H1 (cell line): ENCODE results near the gene ARG2. TPM values are rescaled to one million over a fixed set of nuclear protein-coding genes. Genes with fewer than 3 reads are reported as not detected.

Experiments
- CTCF ChIA-PET: fragments of 300-600 bp; sonication (Branson Sonifier 250); formaldehyde crosslinking; loops from one replicate; lab custom pipeline; 2021; ENCODE audit not compliant: partially characterized antibody; lab: Charles Lee
- POLR2A ChIA-PET: fragments of 300-600 bp; sonication (Branson Sonifier 250); formaldehyde crosslinking; loops from one replicate; lab custom pipeline; 2021; ENCODE audit warnings: inconsistent platforms; ENCODE audit not compliant: partially characterized antibody; lab: Charles Lee
- DNase-seq, 2 experiments: peaks; one replicate each; pipeline versions ENCODE4 v3.0.0 to v3.0.0-alpha.2; 2010 to 2022; ENCODE audit warnings: low spot score in 2 of 2, low read depth in 1 of 2, mixed read lengths in 1 of 2
- FAIRE-seq: peaks from 2 replicates; lab custom pipeline; 2011; peaks lifted over from hg19 to GRCh38; lab: Jason Lieb, UNC
- H2AFZ ChIP-seq: 2 replicates; pipeline ENCODE4 v1.8.1; 2012; ENCODE audit warnings: low read length, inconsistent platforms
- H2AK5ac ChIP-seq: 2 replicates; pipeline ENCODE4 v1.6.1; 2013; ENCODE audit warnings: low read depth, low read length
- H2BK120ac ChIP-seq: replicated peaks from 2 replicates; pipeline ENCODE3; 2013; ENCODE audit warnings: low read depth, low read length, inconsistent platforms
- H2BK12ac ChIP-seq: 2 replicates; pipeline ENCODE4 v1.6.1; 2013; ENCODE audit warnings: low read depth, low read length
- H2BK15ac ChIP-seq: 2 replicates; pipeline ENCODE4 v1.6.1; 2013; ENCODE audit warnings: low read length
- H2BK20ac ChIP-seq: 2 replicates; pipeline ENCODE4 v1.6.1; 2013; ENCODE audit warnings: low read length
- H2BK5ac ChIP-seq: 2 replicates; pipeline ENCODE4 v1.6.1; 2013; ENCODE audit warnings: low read depth, low read length
- H3K14ac ChIP-seq: 2 replicates; pipeline ENCODE4 v1.6.1; 2013; ENCODE audit warnings: inconsistent platforms; ENCODE audit not compliant: insufficient read length
- H3K18ac ChIP-seq: 2 replicates; pipeline ENCODE4 v1.6.1; 2013; ENCODE audit warnings: low read length; ENCODE audit errors: extremely low read depth
- H3K23ac ChIP-seq: 2 replicates; pipeline ENCODE4 v1.6.1; 2013; ENCODE audit warnings: inconsistent platforms; ENCODE audit not compliant: insufficient read length
- H3K23me2 ChIP-seq: 2 replicates; pipeline ENCODE4 v1.6.1; 2013; ENCODE audit warnings: low read depth, low read length
- H3K27ac ChIP-seq: 2 replicates; pipeline ENCODE4 v1.6.1; 2011; ENCODE audit warnings: low read depth, low read length, inconsistent platforms
- H3K27me3 ChIP-seq, 4 experiments: replicated peaks in 1 of 4; 1 replicate in 1 of 4; 2 replicates in 3 of 4; pipeline versions ENCODE4 v1.6.1 to v1.8.1; 2011 to 2013; ENCODE audit warnings: low read length in 3 of 4, mild to moderate bottlenecking in 3 of 4, inconsistent platforms in 2 of 4, mixed read lengths in 2 of 4, moderate library complexity in 1 of 4; ENCODE audit not compliant: control insufficient read depth in 3 of 4, insufficient read depth in 3 of 4; ENCODE audit errors: extremely low read depth in 1 of 4
- H3K36me3 ChIP-seq, 4 experiments: 2 replicates each; pipeline versions ENCODE4 v1.6.1 to v1.8.1; 2011 to 2013; ENCODE audit warnings: mild to moderate bottlenecking in 4 of 4, low read length in 3 of 4, moderate library complexity in 2 of 4, control low read depth in 1 of 4, inconsistent platforms in 1 of 4; ENCODE audit not compliant: insufficient read depth in 4 of 4, control insufficient read depth in 2 of 4
- H3K4ac ChIP-seq: replicated peaks from 2 replicates; pipeline ENCODE3; 2013; ENCODE audit warnings: low read length, low read depth, mixed read lengths, inconsistent platforms; ENCODE audit not compliant: insufficient read length
- H3K4me1 ChIP-seq, 4 experiments: replicated peaks in 1 of 4; 1 replicate in 1 of 4; 2 replicates in 3 of 4; pipeline versions ENCODE4 v1.6.1 to v1.8.1; 2011 to 2013; ENCODE audit warnings: low read length in 3 of 4, inconsistent platforms in 2 of 4, mixed read lengths in 1 of 4; ENCODE audit not compliant: insufficient read depth in 4 of 4, control insufficient read depth in 3 of 4
- H3K4me2 ChIP-seq, 2 experiments: 2 replicates each; pipeline versions ENCODE4 v1.6.1 to v1.8.1; 2011 to 2013; ENCODE audit warnings: low read depth in 2 of 2, low read length in 2 of 2, control low read depth in 1 of 2, inconsistent platforms in 1 of 2, mild to moderate bottlenecking in 1 of 2; ENCODE audit not compliant: insufficient read depth in 1 of 2
- H3K4me3 ChIP-seq, 4 experiments: fragments of 200-600, 300-600 bp in 1 of 4; sonication (generic), shearing (Covaris generic), sonication (Bioruptor Twin) in 1 of 4; 2 replicates each; pipeline versions ENCODE4 v1.5.1 to v1.8.1; 2011 to 2016; ENCODE audit warnings: low read length in 4 of 4, low read depth in 3 of 4, control low read depth in 2 of 4, inconsistent platforms in 2 of 4, mild to moderate bottlenecking in 2 of 4, mixed read lengths in 1 of 4, moderate library complexity in 1 of 4; ENCODE audit not compliant: insufficient read depth in 2 of 4; ENCODE audit errors: extremely low read depth in 1 of 4
- H3K56ac ChIP-seq: replicated peaks from 2 replicates; pipeline ENCODE3; 2013; ENCODE audit warnings: low read depth, mild to moderate bottlenecking, mixed read lengths, low read length, inconsistent platforms; ENCODE audit not compliant: insufficient read length
- H3K79me1 ChIP-seq: 2 replicates; pipeline ENCODE4 v1.6.1; 2013; ENCODE audit warnings: low read depth, low read length, control low read depth
- H3K79me2 ChIP-seq, 2 experiments: 2 replicates each; pipeline versions ENCODE4 v1.6.1 to v1.8.1; 2012 to 2013; ENCODE audit warnings: low read length in 2 of 2, mild to moderate bottlenecking in 2 of 2, inconsistent platforms in 1 of 2; ENCODE audit not compliant: insufficient read depth in 2 of 2, control insufficient read depth in 1 of 2
- H3K9ac ChIP-seq, 4 experiments: replicated peaks in 1 of 4; 1 replicate in 1 of 4; 2 replicates in 3 of 4; pipeline versions ENCODE4 v1.6.1 to v1.8.1; 2011 to 2013; ENCODE audit warnings: low read depth in 3 of 4, low read length in 3 of 4, control low read depth in 2 of 4, mild to moderate bottlenecking in 2 of 4, moderate library complexity in 2 of 4, inconsistent platforms in 1 of 4; ENCODE audit errors: extremely low read depth in 1 of 4
- H3K9me3 ChIP-seq, 2 experiments: 2 replicates each; pipeline versions ENCODE4 v1.6.1 to v1.8.1; 2012 to 2013; ENCODE audit warnings: mild to moderate bottlenecking in 2 of 2, moderate library complexity in 2 of 2, control low read depth in 1 of 2, inconsistent platforms in 1 of 2, low read depth in 1 of 2, low read length in 1 of 2, mixed read lengths in 1 of 2; ENCODE audit not compliant: insufficient read depth in 2 of 2
- H4K20me1 ChIP-seq, 2 experiments: replicated peaks in 1 of 2; 2 replicates each; pipeline versions ENCODE3 to v1.8.1; 2011 to 2013; ENCODE audit warnings: inconsistent platforms in 2 of 2, low read length in 2 of 2, mild to moderate bottlenecking in 1 of 2; ENCODE audit not compliant: insufficient read depth in 2 of 2, control insufficient read depth in 1 of 2
- H4K5ac ChIP-seq: 2 replicates; pipeline ENCODE4 v1.6.1; 2013; ENCODE audit warnings: low read length, low read depth, mixed read lengths, inconsistent platforms; ENCODE audit not compliant: insufficient read length
- H4K8ac ChIP-seq: 2 replicates; pipeline ENCODE4 v1.8.0; 2013; ENCODE audit warnings: mild to moderate bottlenecking, moderate library complexity, low read length, inconsistent platforms; ENCODE audit not compliant: insufficient read depth; ENCODE audit errors: extremely low read depth
- H4K91ac ChIP-seq: replicated peaks from 2 replicates; pipeline ENCODE3; 2013; ENCODE audit warnings: low read length, mixed read lengths, inconsistent platforms; ENCODE audit not compliant: insufficient read length
- BACH1 ChIP-seq: IDR thresholded peaks from 2 replicates; pipeline ENCODE4 v1.6.1; 2012; ENCODE audit warnings: low read length, improper control_type of control experiment
- CHD1 ChIP-seq: IDR thresholded peaks from 2 replicates; pipeline ENCODE4 v1.6.1; 2012; ENCODE audit warnings: low read depth, low read length, improper control_type of control experiment
- MAFK ChIP-seq: IDR thresholded peaks from 2 replicates; pipeline ENCODE4 v1.6.1; 2012; ENCODE audit warnings: low read depth, mild to moderate bottlenecking, improper control_type of control experiment, low read length
- TBP ChIP-seq: IDR thresholded peaks from 2 replicates; pipeline ENCODE4 v1.6.1; 2011; ENCODE audit warnings: low read depth, low read length, improper control_type of control experiment
- WGBS, 2 experiments: shearing (Covaris generic) in 1 of 2; methylation state at CpG; one replicate each; pipeline versions ENCODE4 v1.1.6 to v1.1.7; 2013 to 2015; ENCODE audit warnings: low lambda C conversion rate in 2 of 2, mixed read lengths in 2 of 2, inconsistent platforms in 1 of 2, low coverage in 1 of 2, missing lambda C conversion rate in 1 of 2; ENCODE audit not compliant: insufficient replicate concordance in 2 of 2, insufficient coverage in 1 of 2, insufficient read length in 1 of 2; ENCODE audit errors: extremely low coverage in 1 of 2, missing lambda C conversion rate in 1 of 2; 5-methylcytosine and 5-hydroxymethylcytosine counted together
- polyA plus RNA-seq, 7 experiments: library from polyadenylated mRNA; depleted of rRNA in 3 of 7; stranded (reverse) in 5 of 7; unstranded in 2 of 7; fragments of >200 nt in 5 of 7; fragments of 200-250 nt in 2 of 7; gene quantifications; 1 replicate in 5 of 7; 2 replicates in 1 of 7; 4 replicates in 1 of 7; pipeline versions ENCODE4 v1.2.1 to v1.2.3, GENCODE V29; 2011 to 2013; ENCODE audit warnings: missing spikeins in 2 of 7, mixed read lengths in 2 of 7
- total RNA-seq: library from RNA; stranded (reverse); fragmentation: NEBNext Ultra II Directional; extraction: Animal tissue kit (Norgen Biotek cat#: 25700); gene quantifications from 2 replicates; pipeline ENCODE4 v1.2.1, GENCODE V29; 2021

Gene ARG2
- total and polyA plus RNA-seq, 2 of the 8 experiments (the other 6 are each of a cell fraction or from before 2014, with no cell fraction given): 49.9 to 59.1 TPM

DNA sequence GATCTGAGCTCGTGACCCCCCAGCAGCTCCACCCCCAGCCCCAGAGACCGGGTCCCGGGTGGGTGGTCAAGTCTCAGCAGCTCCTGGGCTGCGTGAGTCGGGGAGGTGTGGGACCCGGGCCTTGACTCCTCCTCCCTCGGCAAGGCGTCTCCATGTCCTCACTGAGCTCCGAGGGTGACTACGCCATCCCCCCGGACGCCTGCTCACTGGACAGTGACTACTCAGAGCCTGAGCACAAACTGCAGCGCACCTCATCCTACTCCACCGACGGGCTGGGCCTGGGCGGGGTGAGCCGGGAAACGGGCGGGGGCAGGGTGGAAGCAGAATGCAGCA lies 47.8 kb upstream of the ARG2 start:
- FAIRE-seq (no peak), DNase-seq (no peak)
- TF ChIP-seq BACH1 (no peak), CHD1 (no peak), TBP (no peak), MAFK (no peak)
- Histone ChIP-seq H3K23ac (no peak overlapping the region), H3K9me3 (no peaks in the 10 kb centered on the region), H3K36me3 (peaks cover 3 to 7% (median 4%) of the 10 kb centered on the region in 4 experiments; a peak in 3 of 8 replicates), H2AFZ (no peak overlapping the region), H2BK12ac (no peak overlapping the region), H3K4ac (no peak overlapping the region), H4K5ac (no peak overlapping the region), H2BK15ac (no peak overlapping the region), H3K27me3 (no peaks in the 10 kb centered on the region), H3K14ac (no peak overlapping the region), H2BK5ac (no peak overlapping the region), H3K18ac (no peak overlapping the region), H3K56ac (no peak overlapping the region), H4K8ac (no peak overlapping the region), H3K4me2 (no peak overlapping the region), H3K79me1 (no peaks in the 10 kb centered on the region), H3K23me2 (no peaks in the 10 kb centered on the region), H3K9ac (no peak overlapping the region), H3K27ac (no peak overlapping the region), H3K4me1 (no peaks in the 10 kb centered on the region), H4K20me1 (peaks cover 2 to 3% of the 10 kb centered on the region in 2 experiments), H3K4me3 (no peak overlapping the region), H2AK5ac (no peak overlapping the region), H2BK20ac (no peak overlapping the region), H4K91ac (no peak overlapping the region), H3K79me2 (no peaks in the 10 kb centered on the region), H2BK120ac (no peak overlapping the region)
- ChIA-PET CTCF (interaction anchor here (0.7 to 28.8 kb wide), 34 partner anchors 10 to 217 kb away, joined by 3 to 924 read pairs (median 7); partner anchors contain the start of genes ARG2, PIGH and PLEKHH1), POLR2A (interaction anchor here (0.7 to 2.8 kb wide), 5 partner anchors 12 to 43 kb away, joined by 3 to 10 read pairs (median 3); partner anchors contain the start of gene PLEKHH1)
- WGBS, 2 experiments: 85% methylated on average over 8 of the region's 19 CpGs; no CpG with 5 or more reads in 1 of the 2 experiments
